HCT116 (cell line): ENCODE data around the gene UBR3. TPM values are rescaled to one million over a fixed set of nuclear protein-coding genes. Genes with fewer than 3 reads are reported as not detected.

Experiments used
- ATAC-seq: fragments of 200-7000 bp; cut with Tn5 transposase; 2 replicates; pipeline ENCODE4 v1.9.1; 2020; ENCODE audit warnings: mild to moderate bottlenecking, moderate library complexity
- BruUV-seq: library from RNA; stranded (reverse); fragments of 400-500 nt; replicated peaks from 2 replicates; lab custom pipeline; 2021; lab: Mats Ljungman, UMichigan
- CTCF ChIA-PET: fragments of 300-600 bp; sonication (Branson Sonifier 250); formaldehyde crosslinking; loops from one replicate; lab custom pipeline; 2021; ENCODE audit warnings: antibody characterized with exemption; lab: Charles Lee
- POLR2A ChIA-PET: fragments of 300-600, 350-600 bp; sonication (Branson Sonifier 250); formaldehyde crosslinking; loops from one replicate; lab custom pipeline; 2021; ENCODE audit warnings: antibody characterized with exemption; lab: Charles Lee
- RAD21 ChIA-PET, 2 experiments: fragments of 300-600 bp; sonication (Branson Sonifier 250); formaldehyde crosslinking; loops; one replicate each; lab custom pipeline; 2023; ENCODE audit warnings: low total read pairs in 2 of 2; ENCODE audit not compliant: uncharacterized antibody in 2 of 2, unreplicated experiment in 2 of 2, low non-redundant PET in 1 of 2; lab: Charles Lee
- DNase-seq: peaks from one replicate; pipeline ENCODE4 v3.0.0-alpha.2; 2010; ENCODE audit warnings: low read depth, low spot score
- H2AFZ ChIP-seq: fragments of 200-600 bp; shearing (Covaris generic), sonication (generic); 2 replicates; pipeline ENCODE4 v1.6.1; 2017; ENCODE audit warnings: low read depth, mixed run types, mixed read lengths, antibody characterized with exemption, low read length; ENCODE audit not compliant: poor library complexity, severe bottlenecking
- H3K27ac ChIP-seq: 2 replicates; pipeline ENCODE4 v1.5.1; 2012; ENCODE audit warnings: low read depth, low read length
- H3K27me3 ChIP-seq: fragments of 200-600 bp; sonication (generic); 2 replicates; pipeline ENCODE4 v1.6.1; 2016; ENCODE audit warnings: mixed run types, low read length, mixed read lengths; ENCODE audit not compliant: insufficient read depth
- H3K36me3 ChIP-seq, 2 experiments: fragments of 200-500 bp in 1 of 2; fragments of 200-600 bp in 1 of 2; sonication (Bioruptor generic) in 1 of 2; sonication (generic) in 1 of 2; 2 replicates each; pipeline versions ENCODE4 v1.5.1 to v1.6.1; 2014 to 2016; ENCODE audit warnings: low read length in 2 of 2, inconsistent platforms in 1 of 2, mixed read lengths in 1 of 2, mixed run types in 1 of 2; ENCODE audit not compliant: insufficient read depth in 2 of 2, control insufficient read depth in 1 of 2
- H3K4me1 ChIP-seq, 2 experiments: fragments of 200-600 bp in 1 of 2; sonication (generic) in 1 of 2; 2 replicates each; pipeline versions ENCODE4 v1.5.1 to v1.6.1; 2012 to 2017; ENCODE audit warnings: low read length in 2 of 2, inconsistent platforms in 1 of 2, mild to moderate bottlenecking in 1 of 2, mixed read lengths in 1 of 2, mixed run types in 1 of 2, moderate library complexity in 1 of 2; ENCODE audit not compliant: insufficient read depth in 2 of 2, control insufficient read depth in 1 of 2
- H3K4me2 ChIP-seq: fragments of 200-600 bp; sonication (generic); 2 replicates; pipeline ENCODE4 v1.6.1; 2017; ENCODE audit warnings: mixed run types, low read length, mixed read lengths
- H3K4me3 ChIP-seq, 2 experiments: fragments of 200-600 bp in 1 of 2; sonication (generic) in 1 of 2; replicated peaks in 1 of 2; 2 replicates each; pipeline ENCODE4 v1.5.1; 2011 to 2016; ENCODE audit warnings: low read length in 2 of 2, control low read depth in 1 of 2, low read depth in 1 of 2, mild to moderate bottlenecking in 1 of 2, mixed read lengths in 1 of 2, mixed run types in 1 of 2
- H3K79me2 ChIP-seq: fragments of 200-600 bp; sonication (generic); 2 replicates; pipeline ENCODE4 v1.6.1; 2017; ENCODE audit warnings: mild to moderate bottlenecking, mixed run types, low read length, moderate library complexity, mixed read lengths; ENCODE audit not compliant: insufficient read depth
- H3K9ac ChIP-seq: fragments of 200-600 bp; sonication (generic); 2 replicates; pipeline ENCODE4 v1.6.1; 2016; ENCODE audit warnings: low read length, mixed read lengths
- H3K9me2 ChIP-seq: fragments of 200-600 bp; sonication (generic), shearing (Covaris generic); 2 replicates; pipeline ENCODE4 v1.6.1; 2017; ENCODE audit warnings: mixed run types, mild to moderate bottlenecking, moderate library complexity; ENCODE audit not compliant: insufficient read depth
- H3K9me3 ChIP-seq, 2 experiments: fragments of 200-500 bp in 1 of 2; fragments of 200-600 bp in 1 of 2; sonication (Bioruptor generic) in 1 of 2; sonication (generic) in 1 of 2; 2 replicates each; pipeline ENCODE4 v1.6.1; 2014 to 2017; ENCODE audit warnings: low read length in 2 of 2, mixed read lengths in 2 of 2, inconsistent platforms in 1 of 2, low read depth in 1 of 2, mild to moderate bottlenecking in 1 of 2, mixed run types in 1 of 2, moderate library complexity in 1 of 2; ENCODE audit not compliant: control insufficient read depth in 1 of 2, insufficient read depth in 1 of 2
- H4K20me1 ChIP-seq: fragments of 200-600 bp; sonication (generic), shearing (Covaris generic); 2 replicates; pipeline ENCODE4 v1.6.1; 2017; ENCODE audit warnings: mixed run types, mild to moderate bottlenecking, moderate library complexity; ENCODE audit not compliant: insufficient read depth
- ATF3 ChIP-seq: IDR thresholded peaks from 2 replicates; pipeline ENCODE4 v1.6.1; 2012
- CBX3 ChIP-seq: IDR thresholded peaks from 2 replicates; pipeline ENCODE4 v1.6.1; 2012; ENCODE audit warnings: low read depth
- EZH2 ChIP-seq: fragments of 200-600 bp; sonication (generic); IDR thresholded peaks from 2 replicates; pipeline ENCODE4 v1.6.1; 2017; ENCODE audit warnings: antibody characterized with exemption, mixed run types
- FOSL1 ChIP-seq: IDR thresholded peaks from 2 replicates; pipeline ENCODE4 v1.6.1; 2012; ENCODE audit warnings: low read depth
- MAX ChIP-seq: IDR thresholded peaks from 2 replicates; pipeline ENCODE4 v1.6.1; 2012
- POLR2A ChIP-seq: IDR thresholded peaks from 2 replicates; pipeline ENCODE4 v1.7.0; 2011; ENCODE audit warnings: borderline replicate concordance; ENCODE audit not compliant: insufficient read depth, insufficient read length; ENCODE audit errors: extremely low read depth
- SIN3A ChIP-seq: IDR thresholded peaks from 2 replicates; pipeline ENCODE4 v1.6.1; 2012; ENCODE audit warnings: low read depth
- SRF ChIP-seq: IDR thresholded peaks from 2 replicates; pipeline ENCODE4 v1.6.1; 2012; ENCODE audit warnings: low read depth
- TCF7L2 ChIP-seq: IDR thresholded peaks from 2 replicates; pipeline ENCODE4 v1.7.0; 2011; ENCODE audit warnings: borderline replicate concordance, inconsistent platforms; ENCODE audit not compliant: insufficient read depth, insufficient read length; ENCODE audit errors: extremely low read depth
- YY1 ChIP-seq: IDR thresholded peaks from 2 replicates; pipeline ENCODE4 v1.6.1; 2011; ENCODE audit warnings: low read length, low read depth, moderate library complexity, mild to moderate bottlenecking; ENCODE audit not compliant: insufficient replicate concordance; ENCODE audit errors: extremely low read depth
- ZFX ChIP-seq: fragments of 450-650 bp; IDR thresholded peaks from 2 replicates; pipeline ENCODE4 v1.6.1; 2017
- ZNF274 ChIP-seq: fragments of 200-500 bp; sonication (Bioruptor generic); IDR thresholded peaks from 2 replicates; pipeline ENCODE4 v1.6.1; 2014; ENCODE audit warnings: mild to moderate bottlenecking, low read depth, low read length, inconsistent platforms
- intact Hi-C: fragments of 100-400 bp; cut with micrococcal nuclease; formaldehyde crosslinking; loops from 2 replicates; pipeline ENCODE4 v1.10.0; 2022
- total RNA-seq: library from RNA; stranded (reverse); gene quantifications from one replicate; pipeline ENCODE4 v1.2.1, GENCODE V29; 2021; ENCODE audit not compliant: unreplicated experiment
- TF ChIP-seq, protein P1 (sequence below): IDR thresholded peaks from 2 replicates; pipeline ENCODE4 v1.6.1; 2012; ENCODE audit warnings: low read depth
- TF ChIP-seq, protein P2 (sequence below): IDR thresholded peaks from 2 replicates; pipeline ENCODE4 v1.6.1; 2011; ENCODE audit warnings: mild to moderate bottlenecking, low read length, moderate library complexity; ENCODE audit not compliant: insufficient replicate concordance; ENCODE audit errors: extremely low read depth

The UBR3 gene
- total RNA-seq, 1 experiment from 2014 or later = 29.5 TPM

DNA sequence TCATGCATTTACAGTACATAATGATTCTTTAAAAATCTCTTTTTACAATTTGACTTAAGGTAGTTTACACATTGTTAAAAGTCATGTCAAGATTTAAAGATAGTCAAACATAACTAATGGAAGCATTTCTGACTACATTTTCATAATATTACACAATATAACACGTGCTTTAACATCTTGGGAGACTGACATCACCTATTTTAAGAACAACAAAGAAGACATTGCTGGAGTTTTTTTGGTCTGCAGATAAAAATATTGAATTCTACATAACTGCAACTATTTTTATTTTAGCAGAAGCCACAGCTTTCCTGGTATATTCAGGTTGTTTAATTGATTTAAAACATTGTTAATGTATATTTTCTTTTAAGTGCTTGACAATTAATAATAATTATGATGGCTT lies 65.7 kb downstream of the UBR3 start:
- H3K9ac ChIP-seq = no peak overlapping the region
- DNase-seq (no peak), ATAC-seq (no peak)
- no peak for TF ChIP-seq CBX3
- no peak for TF ChIP-seq ATF3
- TF ChIP-seq, protein P1, sequence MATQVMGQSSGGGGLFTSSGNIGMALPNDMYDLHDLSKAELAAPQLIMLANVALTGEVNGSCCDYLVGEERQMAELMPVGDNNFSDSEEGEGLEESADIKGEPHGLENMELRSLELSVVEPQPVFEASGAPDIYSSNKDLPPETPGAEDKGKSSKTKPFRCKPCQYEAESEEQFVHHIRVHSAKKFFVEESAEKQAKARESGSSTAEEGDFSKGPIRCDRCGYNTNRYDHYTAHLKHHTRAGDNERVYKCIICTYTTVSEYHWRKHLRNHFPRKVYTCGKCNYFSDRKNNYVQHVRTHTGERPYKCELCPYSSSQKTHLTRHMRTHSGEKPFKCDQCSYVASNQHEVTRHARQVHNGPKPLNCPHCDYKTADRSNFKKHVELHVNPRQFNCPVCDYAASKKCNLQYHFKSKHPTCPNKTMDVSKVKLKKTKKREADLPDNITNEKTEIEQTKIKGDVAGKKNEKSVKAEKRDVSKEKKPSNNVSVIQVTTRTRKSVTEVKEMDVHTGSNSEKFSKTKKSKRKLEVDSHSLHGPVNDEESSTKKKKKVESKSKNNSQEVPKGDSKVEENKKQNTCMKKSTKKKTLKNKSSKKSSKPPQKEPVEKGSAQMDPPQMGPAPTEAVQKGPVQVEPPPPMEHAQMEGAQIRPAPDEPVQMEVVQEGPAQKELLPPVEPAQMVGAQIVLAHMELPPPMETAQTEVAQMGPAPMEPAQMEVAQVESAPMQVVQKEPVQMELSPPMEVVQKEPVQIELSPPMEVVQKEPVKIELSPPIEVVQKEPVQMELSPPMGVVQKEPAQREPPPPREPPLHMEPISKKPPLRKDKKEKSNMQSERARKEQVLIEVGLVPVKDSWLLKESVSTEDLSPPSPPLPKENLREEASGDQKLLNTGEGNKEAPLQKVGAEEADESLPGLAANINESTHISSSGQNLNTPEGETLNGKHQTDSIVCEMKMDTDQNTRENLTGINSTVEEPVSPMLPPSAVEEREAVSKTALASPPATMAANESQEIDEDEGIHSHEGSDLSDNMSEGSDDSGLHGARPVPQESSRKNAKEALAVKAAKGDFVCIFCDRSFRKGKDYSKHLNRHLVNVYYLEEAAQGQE = no peak
- no peak for TF ChIP-seq ZFX
- no peak for TF ChIP-seq POLR2A
- TF ChIP-seq ZNF274 = no peak
- no peak for TF ChIP-seq YY1
- TF ChIP-seq MAX = no peak
- TF ChIP-seq EZH2 = no peak
- TF ChIP-seq FOSL1 = no peak
- TF ChIP-seq, protein P2, sequence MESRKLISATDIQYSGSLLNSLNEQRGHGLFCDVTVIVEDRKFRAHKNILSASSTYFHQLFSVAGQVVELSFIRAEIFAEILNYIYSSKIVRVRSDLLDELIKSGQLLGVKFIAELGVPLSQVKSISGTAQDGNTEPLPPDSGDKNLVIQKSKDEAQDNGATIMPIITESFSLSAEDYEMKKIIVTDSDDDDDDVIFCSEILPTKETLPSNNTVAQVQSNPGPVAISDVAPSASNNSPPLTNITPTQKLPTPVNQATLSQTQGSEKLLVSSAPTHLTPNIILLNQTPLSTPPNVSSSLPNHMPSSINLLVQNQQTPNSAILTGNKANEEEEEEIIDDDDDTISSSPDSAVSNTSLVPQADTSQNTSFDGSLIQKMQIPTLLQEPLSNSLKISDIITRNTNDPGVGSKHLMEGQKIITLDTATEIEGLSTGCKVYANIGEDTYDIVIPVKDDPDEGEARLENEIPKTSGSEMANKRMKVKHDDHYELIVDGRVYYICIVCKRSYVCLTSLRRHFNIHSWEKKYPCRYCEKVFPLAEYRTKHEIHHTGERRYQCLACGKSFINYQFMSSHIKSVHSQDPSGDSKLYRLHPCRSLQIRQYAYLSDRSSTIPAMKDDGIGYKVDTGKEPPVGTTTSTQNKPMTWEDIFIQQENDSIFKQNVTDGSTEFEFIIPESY = no peak
- no peak for TF ChIP-seq TCF7L2
- TF ChIP-seq SIN3A = no peak
- TF ChIP-seq SRF = no peak
- H3K4me3 ChIP-seq = no peak overlapping the region
- CTCF ChIA-PET = no interaction called here
- no peaks in the 10 kb centered on the region for H3K36me3 ChIP-seq
- H3K27me3 ChIP-seq = no peaks in the 10 kb centered on the region
- intact Hi-C loops = no loop called here
- H2AFZ ChIP-seq = no peak overlapping the region
- H4K20me1 ChIP-seq = no peaks in the 10 kb centered on the region
- H3K27ac ChIP-seq = no peak overlapping the region
- H3K9me2 ChIP-seq = no peaks in the 10 kb centered on the region
- RAD21 ChIA-PET = no interaction called here
- H3K4me2 ChIP-seq = no peak overlapping the region
- BruUV-seq = no TSS peak
- no peaks in the 10 kb centered on the region for H3K9me3 ChIP-seq
- 0 out of 2 replicates have a peak, but pooled peaks cover 3% of the 10 kb centered on the region for H3K79me2 ChIP-seq
- POLR2A ChIA-PET = no interaction called here
- no peaks in the 10 kb centered on the region for H3K4me1 ChIP-seq
